ENCODE data around the gene SZRD1. TPM values are rescaled to one million over a fixed set of nuclear protein-coding genes. Genes with fewer than 3 reads are reported as not detected.

SZRD1 gene
- total and polyA plus RNA-seq, 9 of the 15 experiments (the other 6 are each of a cell fraction or from before 2014, with no cell fraction given) = 3.9 to 149 (median 82.5) TPM

DNA sequence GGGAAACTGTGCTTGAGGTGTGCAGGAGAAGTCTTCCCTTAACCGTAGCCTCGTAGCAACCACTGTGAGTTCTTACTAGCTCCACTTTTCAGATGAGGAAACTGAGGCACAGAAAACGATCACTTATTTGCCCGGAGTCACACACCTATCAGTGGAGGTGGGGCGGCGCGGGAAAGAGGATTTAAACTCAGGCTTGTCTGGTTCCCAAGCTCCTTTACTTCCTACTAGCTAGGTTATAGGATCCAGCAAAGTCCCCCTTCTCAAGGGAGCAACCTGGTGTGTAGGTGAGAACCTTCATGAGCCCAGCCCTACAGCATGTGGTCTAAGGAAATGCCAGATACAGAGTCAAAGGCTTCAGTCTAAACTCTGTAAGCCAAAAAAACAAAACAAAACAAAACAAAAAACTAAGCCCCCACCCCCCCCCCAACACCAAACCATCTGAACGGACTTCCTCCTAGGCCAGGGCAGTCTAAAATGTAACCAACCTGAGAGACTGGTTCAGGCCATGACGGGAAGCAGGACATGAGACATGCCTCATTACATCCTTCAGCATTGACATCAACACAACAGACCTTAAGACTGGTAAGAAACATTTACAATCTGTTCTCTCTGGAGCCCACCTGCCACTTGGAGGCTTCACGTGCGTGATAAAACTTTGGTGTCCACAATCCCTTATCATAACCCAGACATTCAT lies 14.1 kb upstream of the SZRD1 start (continued):
- TF ChIP-seq ZNF586 (CRISPR knock-in tag; conservative IDR thresholded peaks at IDR 0.05) (no peak), XRCC5 (IDR thresholded peaks at IDR 0.05; ENCODE audit: low read depth, low read length) (no peak), GATAD2B (IDR thresholded peaks at IDR 0.05; ENCODE audit: borderline replicate concordance) (no peak), SMAD1 (IDR thresholded peaks at IDR 0.05; ENCODE audit: low read depth, low read length, partially characterized antibody) (no peak), RNF2 (IDR thresholded peaks at IDR 0.05) (0 out of 2 replicates have a peak, but pooled peaks have one; percentile 10), ZNF143 (CRISPR knock-in tag; IDR thresholded peaks at IDR 0.05) (no peak), RAD51 (IDR thresholded peaks at IDR 0.05; ENCODE audit: borderline replicate concordance, low read depth) (no peak), KAT2B (IDR thresholded peaks at IDR 0.05; ENCODE audit: low read depth, low read length) (no peak), ZNF584 (CRISPR knock-in tag; IDR thresholded peaks at IDR 0.05; ENCODE audit: low read depth) (no peak; the same call in 1 of the 2 replicates), ARNT (IDR thresholded peaks at IDR 0.05) (no peak; a peak in 1 of 4 replicates), TAL1 (IDR thresholded peaks at IDR 0.05) (no peak)

DNA sequence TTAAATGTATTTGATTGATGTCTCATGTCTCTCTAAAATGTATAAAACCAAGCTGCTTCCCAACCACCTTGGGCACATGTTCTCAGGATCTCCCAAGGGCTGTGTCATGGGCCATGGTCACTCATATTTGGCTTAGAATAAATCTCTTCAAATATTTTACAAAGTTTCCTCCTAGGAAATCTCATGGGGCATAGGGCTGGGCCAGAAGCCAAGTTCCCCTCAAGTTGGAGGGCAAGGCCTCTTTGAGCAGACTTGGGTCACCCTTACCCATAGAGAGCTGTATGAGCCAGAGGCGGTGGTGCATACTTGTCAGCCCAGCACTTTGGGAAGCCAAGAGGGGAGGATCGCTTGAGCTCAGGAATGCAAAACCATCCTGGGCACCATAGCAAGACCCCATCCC lies 12.4 kb upstream of the SZRD1 start:
- BruUV-seq (replicated peaks) = no TSS peak
- no peak overlapping the region for H2AFZ ChIP-seq (ENCODE audit: low read depth, low read length)
- H3K27ac ChIP-seq (ENCODE audit: extremely low read depth, low read depth, low read length) = no peak overlapping the region
- ChIA-PET POLR2A (interaction anchor here (0.7 to 4.2 kb wide), 7 partner anchors 9 to 22 kb away, joined by 3 to 33 read pairs (median 4); no protein-coding TSS in a partner anchor), CTCF (ENCODE audit: low intra/inter-chr PET ratio) (no interaction called here)
- WGBS (ENCODE audit: insufficient coverage, low coverage, missing lambda C conversion rate) = 81% methylated on average over 2 of the region's 2 CpGs
- peaks cover 14 to 16% of the 10 kb centered on the region in 2 experiments for H3K4me1 ChIP-seq (replicated peaks in 1 of 2; ENCODE audit: control insufficient read depth in 2 of 2, insufficient read depth in 2 of 2, low read length in 2 of 2)
- no peaks in the 10 kb centered on the region for H3K9me1 ChIP-seq (ENCODE audit: control insufficient read depth, insufficient read depth, low read length)
- FAIRE-seq = no peak
- H3K79me2 ChIP-seq (ENCODE audit: control insufficient read depth, insufficient read depth, low read length) = peaks cover 32% of the 10 kb centered on the region
- in situ Hi-C loops (cut with MboI) (no loop called here), intact Hi-C loops (cut with micrococcal nuclease) (loop anchor here (5.0 kb wide), 2 partner anchors 87 to 107 kb away; no protein-coding TSS in a partner anchor)
- peaks cover 4% of the 10 kb centered on the region; the same call in 1 of the 2 replicates for H4K20me1 ChIP-seq (replicated peaks; ENCODE audit: control insufficient read depth, insufficient read depth, low read length)
- no peaks in the 10 kb centered on the region for H3K9me3 ChIP-seq (replicated peaks; ENCODE audit: control insufficient read depth, insufficient read depth, low read depth, low read length)
- H3K36me3 ChIP-seq (ENCODE audit: control insufficient read depth, insufficient read depth, low read length) = peaks cover 5% of the 10 kb centered on the region; the same call in 1 of the 3 replicates
- H3K9ac ChIP-seq (ENCODE audit: insufficient read depth in 1 of 2, low read depth in 2 of 2, low read length in 2 of 2) = no peak overlapping the region
- H3K27me3 ChIP-seq (ENCODE audit: control insufficient read depth in 2 of 2, insufficient read depth in 2 of 2, low read length in 2 of 2) = no peaks in the 10 kb centered on the region
- no peak overlapping the region for H3K4me3 ChIP-seq
- ATAC-seq = no peak
- no peak for DNase-seq (ENCODE audit: extremely low read depth in 1 of 4, low spot score in 3 of 4)
- H3K4me2 ChIP-seq (ENCODE audit: insufficient read depth, low read length) = no peak overlapping the region
- TF ChIP-seq CBX1 (IDR thresholded peaks at IDR 0.05; ENCODE audit: low read depth) = no peak
- TF ChIP-seq, protein P1, sequence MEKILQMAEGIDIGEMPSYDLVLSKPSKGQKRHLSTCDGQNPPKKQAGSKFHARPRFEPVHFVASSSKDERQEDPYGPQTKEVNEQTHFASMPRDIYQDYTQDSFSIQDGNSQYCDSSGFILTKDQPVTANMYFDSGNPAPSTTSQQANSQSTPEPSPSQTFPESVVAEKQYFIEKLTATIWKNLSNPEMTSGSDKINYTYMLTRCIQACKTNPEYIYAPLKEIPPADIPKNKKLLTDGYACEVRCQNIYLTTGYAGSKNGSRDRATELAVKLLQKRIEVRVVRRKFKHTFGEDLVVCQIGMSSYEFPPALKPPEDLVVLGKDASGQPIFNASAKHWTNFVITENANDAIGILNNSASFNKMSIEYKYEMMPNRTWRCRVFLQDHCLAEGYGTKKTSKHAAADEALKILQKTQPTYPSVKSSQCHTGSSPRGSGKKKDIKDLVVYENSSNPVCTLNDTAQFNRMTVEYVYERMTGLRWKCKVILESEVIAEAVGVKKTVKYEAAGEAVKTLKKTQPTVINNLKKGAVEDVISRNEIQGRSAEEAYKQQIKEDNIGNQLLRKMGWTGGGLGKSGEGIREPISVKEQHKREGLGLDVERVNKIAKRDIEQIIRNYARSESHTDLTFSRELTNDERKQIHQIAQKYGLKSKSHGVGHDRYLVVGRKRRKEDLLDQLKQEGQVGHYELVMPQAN (IDR thresholded peaks at IDR 0.05; ENCODE audit: borderline replicate concordance) = no peak
- TF ChIP-seq ZNF436 (CRISPR knock-in tag; IDR thresholded peaks at IDR 0.05) = no peak
- TF ChIP-seq, protein P2, sequence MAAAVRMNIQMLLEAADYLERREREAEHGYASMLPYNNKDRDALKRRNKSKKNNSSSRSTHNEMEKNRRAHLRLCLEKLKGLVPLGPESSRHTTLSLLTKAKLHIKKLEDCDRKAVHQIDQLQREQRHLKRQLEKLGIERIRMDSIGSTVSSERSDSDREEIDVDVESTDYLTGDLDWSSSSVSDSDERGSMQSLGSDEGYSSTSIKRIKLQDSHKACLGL (CRISPR knock-in tag; IDR thresholded peaks at IDR 0.05; ENCODE audit: borderline replicate concordance, poor library complexity, severe bottlenecking) = no peak
- no peak for TF ChIP-seq TEAD4 (IDR thresholded peaks at IDR 0.05; ENCODE audit: low read length)
- TF ChIP-seq TEAD4 (CRISPR knock-in tag; IDR thresholded peaks at IDR 0.05; ENCODE audit: borderline replicate concordance) = no peak
- TF ChIP-seq JUN (IDR thresholded peaks at IDR 0.05; ENCODE audit: borderline replicate concordance, low read depth, low read length) = no peak
- TF ChIP-seq JUN (CRISPR knock-in tag; IDR thresholded peaks at IDR 0.05; ENCODE audit: borderline replicate concordance) = no peak
- TF ChIP-seq ZNF212 (CRISPR knock-in tag; IDR thresholded peaks at IDR 0.05) = no peak
- TF ChIP-seq RUNX1 (IDR thresholded peaks at IDR 0.05; ENCODE audit: low read depth) = no peak
- TF ChIP-seq STAG1 (CRISPR knock-in tag; IDR thresholded peaks at IDR 0.05; ENCODE audit: borderline replicate concordance) = no peak
